ENCODE measurements around the gene UHRF2. TPM values are rescaled to one million over a fixed set of nuclear protein-coding genes. Genes with fewer than 3 reads are reported as not detected.
A peak's percentile ranks its signal among the peaks of the same experiment; 100 is the strongest.

Gene UHRF2
- polyA plus RNA-seq, 3 donors, result 1.6 to 36.4 (median 7.7) TPM

GRCh38 chr9:6439051-6439703 is 26.2 kb downstream of the UHRF2 start:
- Histone ChIP-seq H3K4me2 (replicated peaks; ENCODE audit: extremely low read depth, low read length, poor library complexity, severe bottlenecking) (no peak overlapping the region), H3K36me3 (replicated peaks in 1 of 2; ENCODE audit: control insufficient read depth in 1 of 2, insufficient read depth in 2 of 2, low read length in 2 of 2) (peaks cover 16 to 55% of the 10 kb centered on the region in 2 donors), H3K27me3 (ENCODE audit: control insufficient read depth in 2 of 2, insufficient read depth in 2 of 2, low read length in 2 of 2) (no peaks in the 10 kb centered on the region), H2AFZ (ENCODE audit: insufficient read depth, low read depth, low read length, poor library complexity, severe bottlenecking) (no peak overlapping the region), H3K79me2 (ENCODE audit: insufficient read depth, low read length) (peaks cover 100% of the 10 kb centered on the region), H3K9me3 (replicated peaks in 1 of 2; ENCODE audit: control insufficient read depth in 1 of 2, insufficient read depth in 1 of 2, low read length in 2 of 2) (no peaks in the 10 kb centered on the region), H3K27ac (ENCODE audit: low read depth in 1 of 2, low read length in 2 of 2) (peak overlapping the region in 1 of 2 donors; percentile 3), H3K4me1 (ENCODE audit: control insufficient read depth in 1 of 2, insufficient read depth in 2 of 2, low read length in 2 of 2) (peaks cover 0 to 4% of the 10 kb centered on the region in 2 donors), H3K9ac (ENCODE audit: insufficient read depth, low read length, poor library complexity, severe bottlenecking) (no peak overlapping the region), H4K20me1 (ENCODE audit: insufficient read depth, low read length) (peaks cover 95% of the 10 kb centered on the region), H3K4me3 (replicated peaks in 1 of 3; ENCODE audit: low read depth in 2 of 3, low read length in 3 of 3) (no peak overlapping the region)
- intact Hi-C loops (cut with micrococcal nuclease), result loop anchor here in 1 of 2 donors (2.0 kb wide), 1 partner anchor 18 kb away; no protein-coding TSS in a partner anchor
- DNase-seq, result no peak
- no peaks in the 10 kb centered on the region for H3K27me3 Mint-ChIP-seq (ENCODE audit: low read depth in 3 of 3)
- TF ChIP-seq, protein P1, sequence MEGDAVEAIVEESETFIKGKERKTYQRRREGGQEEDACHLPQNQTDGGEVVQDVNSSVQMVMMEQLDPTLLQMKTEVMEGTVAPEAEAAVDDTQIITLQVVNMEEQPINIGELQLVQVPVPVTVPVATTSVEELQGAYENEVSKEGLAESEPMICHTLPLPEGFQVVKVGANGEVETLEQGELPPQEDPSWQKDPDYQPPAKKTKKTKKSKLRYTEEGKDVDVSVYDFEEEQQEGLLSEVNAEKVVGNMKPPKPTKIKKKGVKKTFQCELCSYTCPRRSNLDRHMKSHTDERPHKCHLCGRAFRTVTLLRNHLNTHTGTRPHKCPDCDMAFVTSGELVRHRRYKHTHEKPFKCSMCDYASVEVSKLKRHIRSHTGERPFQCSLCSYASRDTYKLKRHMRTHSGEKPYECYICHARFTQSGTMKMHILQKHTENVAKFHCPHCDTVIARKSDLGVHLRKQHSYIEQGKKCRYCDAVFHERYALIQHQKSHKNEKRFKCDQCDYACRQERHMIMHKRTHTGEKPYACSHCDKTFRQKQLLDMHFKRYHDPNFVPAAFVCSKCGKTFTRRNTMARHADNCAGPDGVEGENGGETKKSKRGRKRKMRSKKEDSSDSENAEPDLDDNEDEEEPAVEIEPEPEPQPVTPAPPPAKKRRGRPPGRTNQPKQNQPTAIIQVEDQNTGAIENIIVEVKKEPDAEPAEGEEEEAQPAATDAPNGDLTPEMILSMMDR (IDR thresholded peaks at IDR 0.05), result no peak
- WGBS (ENCODE audit: insufficient coverage), result 100% methylated on average over 3 of the region's 9 CpGs
- no peak overlapping the region for H3K4me3 Mint-ChIP-seq
- H3K36me3 Mint-ChIP-seq, result peaks cover 17 to 42% of the 10 kb centered on the region in 2 donors
- H3K4me1 Mint-ChIP-seq, result peaks cover 19% of the 10 kb centered on the region
- peak overlapping the region in 4 of 7 donors; percentile 7 to 60 (median 36) for H3K27ac Mint-ChIP-seq
- H3K9me3 Mint-ChIP-seq, result no peaks in the 10 kb centered on the region

DNA sequence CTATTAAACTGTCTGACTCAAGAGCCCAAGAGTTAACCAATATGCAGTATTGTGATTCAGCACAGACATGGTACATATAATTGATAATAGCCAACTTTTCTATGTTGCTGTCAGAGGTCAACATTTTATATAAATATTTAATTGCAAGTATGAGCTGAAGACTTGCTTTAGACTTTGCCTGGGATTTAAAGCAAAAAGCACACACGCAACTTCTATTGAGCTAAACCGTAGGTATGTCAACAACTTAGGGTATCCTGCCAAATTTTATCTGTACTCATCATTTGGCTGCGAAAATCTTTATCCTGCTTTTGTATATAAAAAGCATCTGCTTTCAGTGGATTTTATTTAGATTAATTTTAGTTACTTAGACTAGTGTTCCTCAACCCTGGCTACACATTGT is 27.4 kb downstream of the UHRF2 start:
- peak overlapping the region in 1 of 7 donors; percentile 49 for H3K27ac Mint-ChIP-seq
- no CpG with 5 or more reads among the region's 3 CpGs for WGBS (ENCODE audit: insufficient coverage)
- Histone ChIP-seq H3K4me2 (replicated peaks; ENCODE audit: extremely low read depth, low read length, poor library complexity, severe bottlenecking) (no peak overlapping the region), H3K27me3 (ENCODE audit: control insufficient read depth in 2 of 2, insufficient read depth in 2 of 2, low read length in 2 of 2) (no peaks in the 10 kb centered on the region), H2AFZ (ENCODE audit: insufficient read depth, low read depth, low read length, poor library complexity, severe bottlenecking) (no peak overlapping the region), H3K9me3 (replicated peaks in 1 of 2; ENCODE audit: control insufficient read depth in 1 of 2, insufficient read depth in 1 of 2, low read length in 2 of 2) (no peaks in the 10 kb centered on the region), H4K20me1 (ENCODE audit: insufficient read depth, low read length) (peaks cover 97% of the 10 kb centered on the region), H3K9ac (ENCODE audit: insufficient read depth, low read length, poor library complexity, severe bottlenecking) (no peak overlapping the region), H3K36me3 (replicated peaks in 1 of 2; ENCODE audit: control insufficient read depth in 1 of 2, insufficient read depth in 2 of 2, low read length in 2 of 2) (peaks cover 12 to 42% of the 10 kb centered on the region in 2 donors), H3K4me1 (ENCODE audit: control insufficient read depth in 1 of 2, insufficient read depth in 2 of 2, low read length in 2 of 2) (peaks cover 6 to 10% of the 10 kb centered on the region in 2 donors), H3K4me3 (replicated peaks in 1 of 3; ENCODE audit: low read depth in 2 of 3, low read length in 3 of 3) (no peak overlapping the region), H3K79me2 (ENCODE audit: insufficient read depth, low read length) (peaks cover 100% of the 10 kb centered on the region), H3K27ac (ENCODE audit: low read depth in 1 of 2, low read length in 2 of 2) (no peak overlapping the region)
- peaks cover 13 to 33% of the 10 kb centered on the region in 2 donors for H3K36me3 Mint-ChIP-seq
- H3K9me3 Mint-ChIP-seq, result no peaks in the 10 kb centered on the region
- peaks cover 26% of the 10 kb centered on the region for H3K4me1 Mint-ChIP-seq
- H3K27me3 Mint-ChIP-seq (ENCODE audit: low read depth in 3 of 3), result peaks cover 0 to under 1% (median 0%) of the 10 kb centered on the region in 3 donors
- DNase-seq, result no peak
- TF ChIP-seq, protein P1 (IDR thresholded peaks at IDR 0.05), result no peak
- H3K4me3 Mint-ChIP-seq, result no peak overlapping the region
- intact Hi-C loops (cut with micrococcal nuclease), result no loop called here
